Suppressor macrophage (primary cell): ENCODE results near the gene CPEB4.

Experiments used
- DNase-seq, 4 experiments: peaks; one replicate each; pipeline ENCODE4 v3.0.0-alpha.2; 2020 to 2022

Gene CPEB4

GRCh38 chr5:173950829-173951228 is 62.7 kb downstream of the CPEB4 start:
- no peak for DNase-seq

- DNase-seq, result no peak
Observed at GRCh38 chr5:173953528-173954090, 65.5 kb downstream of the CPEB4 start.

GRCh38 chr5:173954671-173955521 is 66.7 kb downstream of the CPEB4 start:
- peak; percentile 61 to 82 (median 72) for DNase-seq

- peak in 1 of 4 experiments; percentile 25 for DNase-seq
Observed at GRCh38 chr5:173960986-173961385, 72.8 kb downstream of the CPEB4 start.

- no peak for DNase-seq
Observed at GRCh38 chr5:173961418-173961817, 73.3 kb downstream of the CPEB4 start.

GRCh38 chr5:173962436-173962972 is 74.4 kb downstream of the CPEB4 start:
- peak in 1 of 4 experiments; percentile 31 for DNase-seq

GRCh38 chr5:173963182-173963838 is 75.2 kb downstream of the CPEB4 start:
- no peak for DNase-seq

- no peak for DNase-seq
Observed at GRCh38 chr5:173963867-173964441, 75.8 kb downstream of the CPEB4 start.

GRCh38 chr5:173964506-173964905 is 76.4 kb downstream of the CPEB4 start:
- no peak for DNase-seq

- DNase-seq, result peak in 1 of 4 experiments; percentile 20
Observed at GRCh38 chr5:173967241-173967640, 79.1 kb downstream of the CPEB4 start.

GRCh38 chr5:173968154-173968797 is 80.1 kb downstream of the CPEB4 start:
- DNase-seq, result peak in 3 of 4 experiments; percentile 28 to 47 (median 40)

GRCh38 chr5:173969167-173970049 is 81.3 kb downstream of the CPEB4 start:
- DNase-seq, result peak in 2 of 4 experiments; percentile 10 to 28

- DNase-seq, result no peak
Observed at GRCh38 chr5:173970878-173971650, 82.9 kb downstream of the CPEB4 start.

- no peak for DNase-seq
Observed at GRCh38 chr5:173971681-173972345, 83.7 kb downstream of the CPEB4 start.

GRCh38 chr5:173972607-173972924 is 84.4 kb downstream of the CPEB4 start:
- no peak for DNase-seq

- peak; percentile 85 to 89 (median 88) for DNase-seq
Observed at GRCh38 chr5:173972925-173973615, 84.9 kb downstream of the CPEB4 start.

- peak in 1 of 4 experiments; percentile 37 for DNase-seq
Observed at GRCh38 chr5:173973616-173973969, 85.4 kb downstream of the CPEB4 start.

- DNase-seq, result peak in 3 of 4 experiments; percentile 43 to 52 (median 47)
Observed at GRCh38 chr5:173974688-173975239, 86.6 kb downstream of the CPEB4 start.

- DNase-seq, result no peak
Observed at GRCh38 chr5:173981185-173981761, 93.1 kb downstream of the CPEB4 start.
